HCT116 (cell line): ENCODE data around the gene SLTM.

Experiments
- ATF3 ChIP-seq: IDR thresholded peaks from 2 replicates; pipeline ENCODE4 v1.6.1; 2012
- CEBPB ChIP-seq: IDR thresholded peaks from 2 replicates; pipeline ENCODE4 v1.6.1; 2012; ENCODE audit warnings: low read depth
- CTCF ChIP-seq, 3 experiments: fragments of 200-600 bp in 1 of 3; sonication (generic) in 1 of 3; IDR thresholded peaks in 2 of 3; conservative IDR thresholded peaks in 1 of 3; 2 replicates each; pipeline ENCODE4 v1.5.1; 2012 to 2017; ENCODE audit warnings: low read depth in 2 of 3, low read length in 2 of 3, antibody characterized with exemption in 1 of 3, borderline replicate concordance in 1 of 3, control low read depth in 1 of 3, mild to moderate bottlenecking in 1 of 3, mixed read lengths in 1 of 3, mixed run types in 1 of 3, moderate library complexity in 1 of 3; ENCODE audit not compliant: insufficient read depth in 1 of 3
- EGR1 ChIP-seq: IDR thresholded peaks from 2 replicates; pipeline ENCODE4 v1.6.1; 2012; ENCODE audit warnings: low read depth
- EZH2 ChIP-seq: fragments of 200-600 bp; sonication (generic); IDR thresholded peaks from 2 replicates; pipeline ENCODE4 v1.6.1; 2017; ENCODE audit warnings: antibody characterized with exemption, mixed run types
- EZH2phosphoT487 ChIP-seq: fragments of 200-600 bp; IDR thresholded peaks from 2 replicates; pipeline ENCODE4 v1.6.1; 2018; ENCODE audit warnings: antibody characterized with exemption, borderline replicate concordance
- POLR2A ChIP-seq: IDR thresholded peaks from 2 replicates; pipeline ENCODE4 v1.7.0; 2011; ENCODE audit warnings: borderline replicate concordance; ENCODE audit not compliant: insufficient read depth, insufficient read length; ENCODE audit errors: extremely low read depth
- RAD21 ChIP-seq: IDR thresholded peaks from 2 replicates; pipeline ENCODE4 v1.6.1; 2012; ENCODE audit warnings: low read depth, mild to moderate bottlenecking
- REST ChIP-seq: IDR thresholded peaks from 2 replicates; pipeline ENCODE4 v1.6.1; 2012; ENCODE audit warnings: low read depth
- SRF ChIP-seq: IDR thresholded peaks from 2 replicates; pipeline ENCODE4 v1.6.1; 2012; ENCODE audit warnings: low read depth
- ZFX ChIP-seq: fragments of 450-650 bp; IDR thresholded peaks from 2 replicates; pipeline ENCODE4 v1.6.1; 2017

- no peak for TF ChIP-seq CTCF (IDR thresholded peaks at IDR 0.05 in 2 of 3, conservative IDR thresholded peaks at IDR 0.05 in 1 of 3; ENCODE audit: borderline replicate concordance in 1 of 3, insufficient read depth in 1 of 3, low read depth in 2 of 3, low read length in 2 of 3)
- TF ChIP-seq POLR2A, result no peak
- TF ChIP-seq ATF3, result no peak
- TF ChIP-seq EGR1, result no peak
- no peak for TF ChIP-seq CEBPB
- no peak for TF ChIP-seq EZH2
- TF ChIP-seq EZH2phosphoT487, result no peak
- TF ChIP-seq SRF, result no peak
- no peak for TF ChIP-seq REST
- TF ChIP-seq RAD21, result no peak
- no peak for TF ChIP-seq ZFX
Observed at GRCh38 chr15:58864602-58865424, 68.7 kb downstream of the SLTM start.
